GM21423 (cell line): ENCODE measurements around the gene COCH.
A peak's percentile ranks its signal among the peaks of the same experiment; 100 is the strongest.
"Not testable (repeated sequence)": the region's sequence is repeated elsewhere in the genome, so short reads cannot be mapped to it uniquely, and the experiment has no call there.

Experiments
- ATAC-seq: cut with Tn5 transposase; IDR thresholded peaks from one replicate; pipeline ENCODE4 v1.9.1; 2021; ENCODE audit warnings: mild to moderate bottlenecking, moderate library complexity; ENCODE audit not compliant: unreplicated experiment

COCH gene

DNA sequence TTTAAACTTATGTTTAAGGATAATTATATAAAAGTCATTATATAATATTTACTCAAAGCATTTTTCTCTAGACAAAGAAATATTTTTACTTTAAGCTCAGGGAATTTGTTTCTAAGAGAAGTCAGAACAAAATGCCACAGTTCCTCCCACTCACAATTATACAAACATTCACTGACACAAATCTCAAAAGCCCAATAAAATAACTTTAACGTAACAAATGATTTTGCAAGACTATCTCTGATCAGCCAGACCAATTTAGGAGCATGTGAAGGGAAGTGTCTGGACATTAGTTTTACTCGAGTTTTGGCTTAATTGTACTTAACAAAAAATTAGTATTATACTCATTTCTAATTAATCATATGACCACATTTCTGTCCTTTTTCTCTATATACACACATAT, 41.2 kb downstream of the COCH start:
- no peak for ATAC-seq

DNA sequence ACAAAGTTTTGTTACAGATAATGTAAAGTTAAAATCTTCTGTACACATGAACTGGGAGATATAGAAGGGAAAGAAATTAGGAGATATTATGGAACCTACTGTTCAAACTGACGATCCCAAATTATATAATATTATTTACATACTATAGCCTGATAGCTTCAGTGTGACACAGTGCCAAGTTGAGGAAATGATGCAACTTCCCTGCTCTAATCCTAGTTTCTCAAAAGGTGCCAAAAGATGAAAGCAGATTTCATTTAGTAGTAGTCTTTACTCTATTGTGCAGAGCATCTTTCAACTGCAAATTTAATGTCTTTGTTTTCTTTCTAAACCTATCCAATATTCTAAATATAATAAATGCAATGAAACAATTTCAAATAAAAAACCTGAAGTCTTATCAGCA, 46.9 kb downstream of the COCH start:
- ATAC-seq: no peak

- ATAC-seq: no peak
Measured at GRCh38 chr14:30921788-30922187, 47.4 kb downstream of the COCH start.

DNA sequence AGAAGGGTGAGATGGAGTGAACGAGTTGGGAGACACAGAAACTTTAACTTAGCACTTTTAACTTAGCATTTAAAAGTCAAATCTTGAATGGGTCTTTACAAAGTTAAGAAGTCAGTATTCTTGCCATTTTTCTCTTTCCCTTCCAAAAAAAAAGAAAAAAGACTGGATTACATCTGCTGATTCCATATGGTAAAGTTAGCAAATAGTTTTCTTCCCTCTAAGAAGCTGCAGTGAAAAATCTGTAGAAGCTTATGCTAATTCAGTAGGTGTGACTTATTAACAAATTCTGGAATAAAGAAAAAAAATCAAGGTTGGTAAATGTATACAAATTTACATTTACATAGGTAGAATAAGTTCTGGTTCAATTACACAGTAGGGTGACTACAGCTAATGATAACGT, 50.9 kb downstream of the COCH start:
- ATAC-seq: no peak

- peak; percentile 51 for ATAC-seq
Measured at GRCh38 chr14:30928462-30928861, 54.1 kb downstream of the COCH start.

DNA sequence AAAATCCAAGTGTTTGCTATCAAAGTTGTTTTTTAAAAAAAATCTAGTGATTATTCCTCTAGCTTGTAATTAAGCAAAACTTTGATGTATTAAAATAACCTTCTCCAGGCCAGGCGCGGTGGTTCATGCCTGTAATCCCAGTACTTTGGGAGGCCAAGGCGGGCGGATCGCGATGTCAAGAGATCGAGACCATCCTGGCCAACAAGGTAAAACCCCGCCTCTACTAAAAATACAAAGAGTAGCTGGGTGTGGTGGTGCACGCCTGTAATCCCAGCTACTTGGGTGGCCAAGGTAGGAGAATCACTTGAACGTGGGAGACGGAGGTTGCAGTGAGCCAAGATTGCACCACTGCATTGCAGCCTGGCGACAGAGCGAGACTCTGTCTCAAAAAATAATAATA, 59.6 kb downstream of the COCH start:
- not testable (repeated sequence) for ATAC-seq

- no peak for ATAC-seq
Measured at GRCh38 chr14:30935445-30935844, 61.1 kb downstream of the COCH start.

DNA sequence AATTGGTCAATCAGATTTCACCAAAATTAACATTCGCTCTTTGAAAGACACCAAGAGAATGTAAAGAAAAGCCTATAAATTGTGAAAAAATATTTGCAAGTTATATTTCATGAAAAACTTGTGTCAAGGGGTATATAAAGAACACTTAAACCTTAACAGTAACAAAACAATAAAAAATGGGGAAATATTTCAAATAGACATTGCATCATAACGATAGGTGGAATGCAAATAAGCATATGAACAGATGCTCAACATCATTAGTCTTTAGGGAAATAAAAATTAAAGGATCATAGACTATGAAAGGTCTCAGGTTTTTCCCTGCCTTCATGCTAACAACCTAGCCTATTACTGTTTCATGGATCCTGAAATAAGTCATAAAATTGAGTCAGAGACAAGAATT, 64.3 kb downstream of the COCH start:
- no peak for ATAC-seq
